RWPE1 (cell line): Measurements from ENCODE around the gene TPPP2.

Experiments
- CTCF ChIA-PET: fragments of 350-600 bp; sonication (Branson Sonifier 250); formaldehyde crosslinking; extraction: SDS; loops from one replicate; lab custom pipeline; 2021; lab: Yijun Ruan, JAX
- POLR2A ChIA-PET: fragments of 400-600 bp; formaldehyde crosslinking; extraction: SDS; loops from one replicate; lab custom pipeline; 2020; ENCODE audit warnings: antibody characterized with exemption; ENCODE audit not compliant: low non-redundant PET; lab: Yijun Ruan, JAX
- DNase-seq: peaks from one replicate; pipeline ENCODE4 v3.0.0; 2012; ENCODE audit warnings: low spot score
- H3K27ac ChIP-seq: fragments of 450-650 bp; 2 replicates; pipeline ENCODE4 v1.5.1; 2017
- TF ChIP-seq, protein P1 (sequence below): fragments of 450-650 bp; conservative IDR thresholded peaks from 2 replicates; pipeline ENCODE4 v1.5.1; 2017; ENCODE audit warnings: low read depth, mild to moderate bottlenecking

Gene TPPP2

DNA sequence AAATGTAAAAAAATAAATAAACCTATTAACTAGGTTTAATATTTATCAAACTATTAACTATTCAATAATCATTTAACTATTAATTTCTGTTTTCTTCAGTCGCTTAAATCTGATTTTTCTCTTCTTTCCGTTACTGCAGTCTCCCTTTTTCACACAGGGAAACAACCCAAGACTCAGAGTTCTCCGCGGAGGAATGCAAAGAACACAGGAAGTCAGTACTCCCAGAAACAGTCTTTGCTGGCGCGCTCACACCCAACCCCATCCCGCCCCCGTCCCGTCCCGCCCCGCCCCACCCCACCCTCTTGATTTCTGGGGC lies 40.6 kb upstream of the TPPP2 start:
- peak overlapping the region; percentile 89 for H3K27ac ChIP-seq
- ChIA-PET POLR2A (no interaction called here), CTCF (interaction anchor here (1.1 kb wide), 1 partner anchor 18 kb away, joined by 8 read pairs; no protein-coding TSS in a partner anchor)
- TF ChIP-seq, protein P1, sequence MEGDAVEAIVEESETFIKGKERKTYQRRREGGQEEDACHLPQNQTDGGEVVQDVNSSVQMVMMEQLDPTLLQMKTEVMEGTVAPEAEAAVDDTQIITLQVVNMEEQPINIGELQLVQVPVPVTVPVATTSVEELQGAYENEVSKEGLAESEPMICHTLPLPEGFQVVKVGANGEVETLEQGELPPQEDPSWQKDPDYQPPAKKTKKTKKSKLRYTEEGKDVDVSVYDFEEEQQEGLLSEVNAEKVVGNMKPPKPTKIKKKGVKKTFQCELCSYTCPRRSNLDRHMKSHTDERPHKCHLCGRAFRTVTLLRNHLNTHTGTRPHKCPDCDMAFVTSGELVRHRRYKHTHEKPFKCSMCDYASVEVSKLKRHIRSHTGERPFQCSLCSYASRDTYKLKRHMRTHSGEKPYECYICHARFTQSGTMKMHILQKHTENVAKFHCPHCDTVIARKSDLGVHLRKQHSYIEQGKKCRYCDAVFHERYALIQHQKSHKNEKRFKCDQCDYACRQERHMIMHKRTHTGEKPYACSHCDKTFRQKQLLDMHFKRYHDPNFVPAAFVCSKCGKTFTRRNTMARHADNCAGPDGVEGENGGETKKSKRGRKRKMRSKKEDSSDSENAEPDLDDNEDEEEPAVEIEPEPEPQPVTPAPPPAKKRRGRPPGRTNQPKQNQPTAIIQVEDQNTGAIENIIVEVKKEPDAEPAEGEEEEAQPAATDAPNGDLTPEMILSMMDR = no peak
- no peak for DNase-seq

DNA sequence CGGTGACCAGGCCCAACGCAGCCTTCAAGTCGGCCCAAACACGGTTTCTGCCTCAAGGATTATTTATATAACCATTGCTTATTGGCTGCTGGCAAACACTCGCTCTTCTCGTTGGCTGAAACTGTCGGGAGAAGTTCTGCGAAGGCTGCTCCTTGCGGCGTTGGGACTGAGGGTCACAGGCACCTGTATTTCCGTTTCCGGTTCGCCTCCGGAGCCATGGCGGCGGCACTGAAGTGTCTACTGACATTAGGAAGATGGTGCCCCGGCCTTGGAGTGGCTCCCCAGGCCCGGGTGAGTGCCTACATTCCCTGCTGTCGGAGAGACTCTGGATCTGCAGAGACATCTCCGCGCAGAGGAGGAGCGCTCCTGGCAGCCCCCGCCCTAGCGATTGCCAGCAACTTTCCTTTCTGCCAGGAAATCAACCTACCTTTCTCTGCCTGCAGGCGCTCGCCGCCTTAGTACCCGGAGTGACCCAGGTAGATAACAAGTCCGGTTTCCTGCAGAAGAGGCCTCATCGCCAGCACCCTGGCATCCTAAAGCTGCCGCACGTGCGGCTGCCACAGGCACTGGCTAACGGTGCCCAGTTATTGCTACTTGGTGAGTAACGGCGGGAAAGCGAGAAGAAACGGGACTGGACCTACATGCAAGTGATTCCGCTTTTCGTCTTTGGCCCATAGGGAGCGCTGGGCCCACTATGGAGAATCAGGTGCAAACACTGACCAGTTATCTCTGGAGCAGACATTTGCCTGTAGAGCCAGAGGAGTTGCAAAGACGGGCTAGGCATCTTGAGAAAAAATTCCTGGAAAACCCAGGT lies 40.0 kb upstream of the TPPP2 start, which contains the start of gene METTL17:
METTL17 (plus strand) TSS at position 194 of the 814 bp plus-strand sequence; CDS start at position 217, 23 bp downstream.
- DNase-seq = peak; percentile 92
- ChIA-PET CTCF (interaction anchor here (0.7 kb wide), 1 partner anchor 117 kb away, joined by 3 read pairs; no protein-coding TSS in a partner anchor), POLR2A (interaction anchor here (0.5 kb wide), 1 partner anchor 293 kb away, joined by 3 read pairs; no protein-coding TSS in a partner anchor)
- H3K27ac ChIP-seq = peak within 1 kb of the TSS; percentile 89
- TF ChIP-seq, protein P1 = peak; percentile 69

DNA sequence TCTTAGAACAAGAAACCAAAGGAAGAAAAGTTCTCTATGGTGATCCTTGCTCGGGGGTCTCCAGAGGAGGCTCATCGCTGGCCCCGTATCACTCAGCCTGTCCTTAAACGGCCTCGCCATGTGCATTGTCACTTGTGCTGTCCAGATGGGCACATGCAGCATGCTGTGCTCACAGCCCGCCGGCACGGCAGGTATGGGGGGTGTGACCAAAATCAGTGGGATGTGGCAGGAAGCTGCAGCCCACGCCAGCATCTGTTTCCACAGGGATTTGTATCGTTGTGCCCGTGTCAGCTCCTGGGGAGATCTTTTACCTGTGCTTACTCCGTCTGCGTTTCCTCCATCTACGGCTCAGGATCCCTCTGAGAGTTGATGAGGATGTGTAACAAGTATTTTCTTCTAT lies 33.5 kb upstream of the TPPP2 start:
- TF ChIP-seq, protein P1 = no peak
- H3K27ac ChIP-seq = 0 out of 2 replicates have a peak overlapping the region, but pooled peaks have one; percentile 20
- ChIA-PET POLR2A (no interaction called here), CTCF (interaction anchor here (0.8 to 3.9 kb wide), 2 partner anchors 18 to 239 kb away, joined by 4 to 17 read pairs; no protein-coding TSS in a partner anchor)
- no peak for DNase-seq

DNA sequence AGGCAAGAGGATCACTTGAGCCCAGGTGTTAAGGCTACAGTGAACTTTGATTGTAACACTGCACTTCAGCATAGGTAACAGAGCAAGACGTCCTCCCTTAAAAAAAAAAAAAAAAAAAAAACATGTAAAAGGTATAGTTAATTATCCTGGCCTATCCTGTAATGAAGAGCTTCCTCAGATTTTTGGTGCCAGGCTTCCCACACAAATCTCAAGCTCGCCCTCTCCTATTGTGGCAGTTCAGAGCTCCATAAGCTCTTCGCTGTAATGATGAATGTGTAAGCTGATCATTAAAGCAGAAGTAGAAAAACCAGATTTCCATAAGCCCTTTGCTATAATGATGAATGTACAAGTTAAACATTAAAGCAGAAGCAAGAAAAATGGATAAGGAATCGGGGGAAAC lies 32.9 kb upstream of the TPPP2 start:
- CTCF ChIA-PET = interaction anchor here (0.7 to 3.9 kb wide), 3 partner anchors 18 to 238 kb away, joined by 4 to 17 read pairs (median 6); no protein-coding TSS in a partner anchor
- TF ChIP-seq, protein P1 = no peak
- POLR2A ChIA-PET = no interaction called here
- no peak for DNase-seq
- H3K27ac ChIP-seq = no peak overlapping the region

DNA sequence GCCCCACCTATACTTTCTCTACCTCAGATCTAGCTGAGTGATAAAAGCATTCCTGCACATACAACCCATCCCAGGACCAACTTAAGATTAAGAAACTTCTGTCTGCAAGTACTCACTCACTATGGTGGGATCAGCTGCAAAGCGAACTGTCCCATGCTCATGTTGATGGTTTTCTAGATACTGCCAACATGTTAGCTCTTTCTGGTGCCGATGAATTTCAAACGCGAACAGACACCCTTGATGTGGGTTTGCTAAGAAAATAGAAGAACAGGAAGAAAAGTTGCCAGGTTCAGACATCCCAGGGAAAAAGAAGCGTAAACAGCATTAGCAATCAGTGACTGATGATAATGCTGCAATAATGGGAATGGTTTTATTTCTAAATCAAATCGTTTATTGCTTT lies 32.5 kb upstream of the TPPP2 start:
- POLR2A ChIA-PET = no interaction called here
- TF ChIP-seq, protein P1 = no peak
- DNase-seq = no peak
- CTCF ChIA-PET = interaction anchor here (0.7 to 3.9 kb wide), 2 partner anchors 17 to 96 kb away, joined by 6 to 17 read pairs; no protein-coding TSS in a partner anchor
- H3K27ac ChIP-seq = no peak overlapping the region

DNA sequence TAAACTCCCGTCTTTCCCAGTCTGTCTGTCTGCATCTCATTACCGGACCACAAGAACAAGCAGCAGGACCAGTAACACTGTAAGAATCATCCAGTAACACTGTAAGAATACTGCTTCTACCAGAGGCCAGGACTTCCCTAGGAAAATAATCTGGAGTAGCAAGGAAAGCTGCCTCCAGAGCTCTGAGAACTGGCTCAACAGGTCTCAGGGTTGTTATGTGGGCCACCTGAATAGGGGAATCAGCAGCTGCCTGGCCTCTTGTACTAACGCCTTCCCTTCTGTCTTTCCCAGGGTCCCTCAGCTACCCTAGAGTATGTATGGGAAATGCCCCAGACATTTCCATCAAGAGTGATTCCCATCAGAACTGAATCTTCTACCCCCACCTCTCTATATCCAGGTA lies 31.9 kb upstream of the TPPP2 start:
- CTCF ChIA-PET = interaction anchor here (3.9 kb wide), 1 partner anchor 17 kb away, joined by 17 read pairs; no protein-coding TSS in a partner anchor
- POLR2A ChIA-PET = no interaction called here
- H3K27ac ChIP-seq = no peak overlapping the region
- TF ChIP-seq, protein P1 = no peak
- no peak for DNase-seq
